ENCODE data around the gene SWAP70.

The SWAP70 gene

DNA sequence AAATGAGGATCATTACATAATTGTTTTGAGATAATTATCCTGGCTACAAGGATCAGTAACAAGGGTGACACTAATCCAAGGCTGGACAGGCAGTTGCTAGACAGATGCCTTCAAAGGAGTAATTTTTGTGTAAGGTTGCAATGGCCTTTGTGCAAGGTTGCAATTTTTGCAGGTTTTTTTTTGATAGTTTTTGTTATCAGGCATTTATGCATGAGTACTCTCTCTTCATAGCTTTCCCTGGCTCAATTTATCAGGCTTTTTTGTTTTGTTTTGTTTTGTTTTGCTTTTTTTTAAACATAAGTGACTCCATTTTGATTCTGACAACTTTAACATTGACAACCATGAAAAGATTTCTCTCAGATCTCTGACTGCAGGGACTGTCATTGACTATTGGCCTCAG lies 110.2 kb downstream of the SWAP70 start:
- DNase-seq (ENCODE audit: low read depth), result no peak
- TF ChIP-seq, protein P1, sequence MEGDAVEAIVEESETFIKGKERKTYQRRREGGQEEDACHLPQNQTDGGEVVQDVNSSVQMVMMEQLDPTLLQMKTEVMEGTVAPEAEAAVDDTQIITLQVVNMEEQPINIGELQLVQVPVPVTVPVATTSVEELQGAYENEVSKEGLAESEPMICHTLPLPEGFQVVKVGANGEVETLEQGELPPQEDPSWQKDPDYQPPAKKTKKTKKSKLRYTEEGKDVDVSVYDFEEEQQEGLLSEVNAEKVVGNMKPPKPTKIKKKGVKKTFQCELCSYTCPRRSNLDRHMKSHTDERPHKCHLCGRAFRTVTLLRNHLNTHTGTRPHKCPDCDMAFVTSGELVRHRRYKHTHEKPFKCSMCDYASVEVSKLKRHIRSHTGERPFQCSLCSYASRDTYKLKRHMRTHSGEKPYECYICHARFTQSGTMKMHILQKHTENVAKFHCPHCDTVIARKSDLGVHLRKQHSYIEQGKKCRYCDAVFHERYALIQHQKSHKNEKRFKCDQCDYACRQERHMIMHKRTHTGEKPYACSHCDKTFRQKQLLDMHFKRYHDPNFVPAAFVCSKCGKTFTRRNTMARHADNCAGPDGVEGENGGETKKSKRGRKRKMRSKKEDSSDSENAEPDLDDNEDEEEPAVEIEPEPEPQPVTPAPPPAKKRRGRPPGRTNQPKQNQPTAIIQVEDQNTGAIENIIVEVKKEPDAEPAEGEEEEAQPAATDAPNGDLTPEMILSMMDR (conservative IDR thresholded peaks at IDR 0.05; ENCODE audit: low read depth, low read length), result no peak
- no peak overlapping the region for H3K4me3 ChIP-seq (ENCODE audit: low read length)

DNA sequence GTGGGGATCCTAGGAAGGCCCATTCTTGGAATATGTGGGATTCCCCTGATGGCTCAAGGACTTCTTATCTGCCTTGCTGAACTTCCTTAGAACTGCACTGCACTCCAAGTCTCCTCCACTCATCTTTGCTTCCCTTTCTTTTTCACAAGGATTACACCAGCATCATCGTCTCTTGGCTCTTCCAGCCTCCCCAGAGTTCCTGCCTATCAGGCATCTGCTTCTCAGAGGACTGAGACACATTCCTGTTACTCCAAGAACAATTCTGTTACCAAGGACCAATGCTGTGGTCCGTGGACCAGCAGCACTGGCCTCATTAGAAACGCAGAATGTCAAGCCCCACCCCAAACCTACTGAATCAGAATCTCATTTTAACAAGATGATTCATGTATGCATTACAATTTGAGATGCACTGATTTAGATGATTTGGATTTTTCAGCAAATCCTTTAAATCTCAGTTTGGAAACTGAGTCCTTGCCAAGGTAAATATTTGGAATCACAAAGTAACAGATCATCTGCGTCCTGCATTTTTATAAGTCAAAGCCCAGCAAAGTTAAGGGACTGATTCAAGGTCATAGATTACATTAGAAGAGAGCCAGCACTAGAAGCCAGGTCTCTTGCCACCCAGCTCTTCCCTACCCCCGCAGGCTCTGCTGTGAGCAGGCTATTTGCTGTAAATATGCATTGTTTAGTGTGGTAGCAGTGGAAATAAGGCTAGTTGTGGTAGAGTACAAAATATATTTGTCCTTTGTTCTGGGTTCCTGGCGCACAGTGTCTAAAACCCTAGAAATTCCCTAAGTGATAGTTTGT lies 110.9 kb downstream of the SWAP70 start:
- TF ChIP-seq, protein P1 (conservative IDR thresholded peaks at IDR 0.05; ENCODE audit: low read depth, low read length), result no peak
- DNase-seq (ENCODE audit: low read depth), result no peak
- no peak overlapping the region for H3K4me3 ChIP-seq (ENCODE audit: low read length)

DNA sequence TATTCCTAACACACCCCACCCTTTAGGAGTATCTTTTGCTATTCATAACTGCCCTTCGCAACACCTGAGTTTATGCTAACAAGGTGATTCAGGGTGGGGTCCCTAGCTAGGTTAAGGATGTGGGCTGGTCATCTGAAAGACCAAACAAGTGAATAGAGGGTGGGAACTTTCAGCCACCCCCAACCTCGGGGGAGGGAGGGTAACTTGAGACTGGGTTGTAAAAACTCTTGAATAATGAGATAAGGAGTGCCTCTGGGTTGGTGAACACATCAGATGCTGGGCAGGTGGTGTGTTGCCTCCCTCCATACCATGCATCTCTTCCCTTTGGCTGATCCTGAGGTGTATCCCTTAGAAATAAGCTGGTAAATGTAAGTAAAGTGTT lies 111.5 kb downstream of the SWAP70 start:
- no peak overlapping the region for H3K4me3 ChIP-seq (ENCODE audit: low read length)
- TF ChIP-seq, protein P1 (conservative IDR thresholded peaks at IDR 0.05; ENCODE audit: low read depth, low read length), result no peak
- no peak for DNase-seq (ENCODE audit: low read depth)

DNA sequence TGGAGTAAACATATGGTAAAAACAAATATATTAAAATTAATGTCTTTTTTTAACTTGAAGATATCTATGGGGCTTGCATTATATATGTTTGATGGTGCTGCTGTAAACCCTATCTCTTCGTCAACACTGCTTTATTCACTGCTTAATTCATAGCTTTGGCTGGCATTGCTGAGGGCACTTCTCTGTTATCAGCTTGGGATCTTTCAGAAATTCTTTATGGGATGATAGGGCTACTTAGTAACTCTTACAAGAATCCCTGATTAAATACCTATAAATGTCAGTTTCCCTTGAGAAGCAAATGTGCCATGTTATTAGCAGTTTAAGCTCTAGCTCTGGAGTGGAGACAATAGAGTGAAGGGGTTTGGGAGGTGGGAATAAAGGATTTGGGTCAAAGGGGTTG lies 112.3 kb downstream of the SWAP70 start:
- no peak overlapping the region for H3K4me3 ChIP-seq (ENCODE audit: low read length)
- no peak for DNase-seq (ENCODE audit: low read depth)
- TF ChIP-seq, protein P1 (conservative IDR thresholded peaks at IDR 0.05; ENCODE audit: low read depth, low read length), result no peak

DNA sequence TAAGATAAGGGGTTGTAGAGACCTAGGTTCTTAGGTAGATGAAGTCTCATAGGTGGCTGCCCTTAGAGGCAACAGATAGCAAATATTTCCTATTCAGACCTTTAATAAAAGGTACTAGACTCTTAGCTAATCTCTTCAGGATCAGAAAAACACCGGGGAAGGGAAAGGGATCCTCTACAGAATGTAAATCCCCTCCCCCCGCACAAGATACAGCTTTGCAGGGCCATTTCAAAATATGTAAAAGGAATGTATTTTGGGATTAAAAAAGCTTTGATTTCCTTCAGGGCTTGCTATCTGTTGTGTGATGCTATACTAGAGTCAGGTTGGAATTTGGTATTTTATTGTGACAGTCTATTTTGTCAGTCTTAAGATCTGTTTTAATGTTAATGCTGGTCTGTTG lies 113.2 kb downstream of the SWAP70 start:
- DNase-seq (ENCODE audit: low read depth), result no peak
- no peak overlapping the region for H3K4me3 ChIP-seq (ENCODE audit: low read length)
- TF ChIP-seq, protein P1 (conservative IDR thresholded peaks at IDR 0.05; ENCODE audit: low read depth, low read length), result no peak

DNA sequence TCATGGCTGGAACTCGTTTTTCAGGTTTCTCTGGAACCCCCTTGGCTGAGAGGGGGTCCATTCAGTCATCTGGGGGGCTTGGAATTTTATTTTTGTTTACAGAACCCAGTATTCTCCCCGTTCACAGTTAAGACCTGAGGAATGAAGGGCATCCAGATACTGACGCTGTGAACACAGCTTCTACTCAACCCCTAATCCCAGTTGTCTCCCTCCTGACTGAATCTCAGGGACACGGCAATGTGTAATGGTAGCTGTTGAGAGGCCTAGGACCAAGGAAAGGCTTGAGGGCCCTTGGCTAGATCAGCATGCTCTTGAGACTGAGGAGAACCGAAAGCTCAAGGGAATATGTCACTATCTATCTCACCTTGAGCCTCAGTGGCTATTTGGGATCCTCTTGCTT lies 113.6 kb downstream of the SWAP70 start:
- TF ChIP-seq, protein P1 (conservative IDR thresholded peaks at IDR 0.05; ENCODE audit: low read depth, low read length), result no peak
- no peak for DNase-seq (ENCODE audit: low read depth)
- H3K4me3 ChIP-seq (ENCODE audit: low read length), result no peak overlapping the region

DNA sequence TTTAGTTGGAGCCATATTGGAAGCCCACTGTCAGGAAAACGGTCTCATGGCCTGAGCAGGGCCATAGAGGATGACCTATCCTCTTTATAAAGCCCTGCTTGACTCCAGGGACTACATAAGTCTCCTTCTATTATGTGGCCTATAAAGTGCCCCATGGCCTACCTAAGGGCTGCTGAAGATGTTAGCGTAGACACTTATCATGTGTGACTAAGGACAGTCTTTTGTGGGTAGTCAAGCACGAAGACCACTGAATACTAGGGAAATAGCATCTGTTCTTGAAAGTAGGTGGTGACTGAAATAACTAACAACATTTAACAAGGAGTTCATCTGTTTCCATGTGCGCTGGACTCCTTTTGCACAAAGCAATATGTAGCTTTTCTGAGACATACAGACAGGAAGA lies 117.1 kb downstream of the SWAP70 start:
- no peak for DNase-seq (ENCODE audit: low read depth)
- TF ChIP-seq, protein P1 (conservative IDR thresholded peaks at IDR 0.05; ENCODE audit: low read depth, low read length), result no peak
- no peak overlapping the region for H3K4me3 ChIP-seq (ENCODE audit: low read length)
